Astrocyte of the spinal cord (primary cell): ENCODE data around the gene AADACL4.
"Not testable (repeated sequence)": the region's sequence is repeated elsewhere in the genome, so short reads cannot be mapped to it uniquely, and the experiment has no call there.

Experiments used
- DNase-seq: peaks from one replicate; pipeline ENCODE4 v3.0.0; 2011; ENCODE audit warnings: low read depth, low spot score
- H3K4me3 ChIP-seq: 2 replicates; pipeline ENCODE4 v1.5.1; 2011; ENCODE audit warnings: low read depth, mild to moderate bottlenecking, low read length, moderate library complexity
- in situ Hi-C: cut with HindIII; loops from 2 replicates; pipeline ENCODE4 v1.10.0; 2017; ENCODE audit warnings: low sequenced_read_pairs
- TF ChIP-seq, protein P1 (sequence below): IDR thresholded peaks from 2 replicates; pipeline ENCODE4 v1.5.1; 2012; ENCODE audit warnings: low read depth, mild to moderate bottlenecking, low read length, inconsistent platforms

AADACL4 gene

DNA sequence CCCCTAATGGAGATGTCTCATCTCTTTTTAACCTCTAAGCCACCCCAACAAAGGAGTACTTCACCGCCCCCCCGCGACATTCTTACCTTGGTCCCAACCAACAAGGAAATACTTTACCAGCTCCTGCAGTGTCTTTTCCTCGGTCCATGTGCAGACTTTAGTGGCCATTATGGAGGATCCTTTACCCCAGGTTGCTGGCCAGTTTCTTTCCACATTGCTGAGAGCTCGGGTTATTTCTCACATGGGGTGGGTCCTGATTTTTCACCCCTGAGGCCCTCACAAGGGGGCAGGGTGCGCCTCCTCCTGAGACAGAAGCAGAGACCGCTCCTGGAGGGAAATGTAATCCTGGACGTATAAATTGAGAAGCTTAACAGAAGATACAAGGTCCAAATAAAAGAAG is 69.0 kb downstream of the AADACL4 start:
- in situ Hi-C loops = no loop called here
- no peak overlapping the region for H3K4me3 ChIP-seq
- DNase-seq = no peak
- TF ChIP-seq, protein P1, sequence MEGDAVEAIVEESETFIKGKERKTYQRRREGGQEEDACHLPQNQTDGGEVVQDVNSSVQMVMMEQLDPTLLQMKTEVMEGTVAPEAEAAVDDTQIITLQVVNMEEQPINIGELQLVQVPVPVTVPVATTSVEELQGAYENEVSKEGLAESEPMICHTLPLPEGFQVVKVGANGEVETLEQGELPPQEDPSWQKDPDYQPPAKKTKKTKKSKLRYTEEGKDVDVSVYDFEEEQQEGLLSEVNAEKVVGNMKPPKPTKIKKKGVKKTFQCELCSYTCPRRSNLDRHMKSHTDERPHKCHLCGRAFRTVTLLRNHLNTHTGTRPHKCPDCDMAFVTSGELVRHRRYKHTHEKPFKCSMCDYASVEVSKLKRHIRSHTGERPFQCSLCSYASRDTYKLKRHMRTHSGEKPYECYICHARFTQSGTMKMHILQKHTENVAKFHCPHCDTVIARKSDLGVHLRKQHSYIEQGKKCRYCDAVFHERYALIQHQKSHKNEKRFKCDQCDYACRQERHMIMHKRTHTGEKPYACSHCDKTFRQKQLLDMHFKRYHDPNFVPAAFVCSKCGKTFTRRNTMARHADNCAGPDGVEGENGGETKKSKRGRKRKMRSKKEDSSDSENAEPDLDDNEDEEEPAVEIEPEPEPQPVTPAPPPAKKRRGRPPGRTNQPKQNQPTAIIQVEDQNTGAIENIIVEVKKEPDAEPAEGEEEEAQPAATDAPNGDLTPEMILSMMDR = no peak

DNA sequence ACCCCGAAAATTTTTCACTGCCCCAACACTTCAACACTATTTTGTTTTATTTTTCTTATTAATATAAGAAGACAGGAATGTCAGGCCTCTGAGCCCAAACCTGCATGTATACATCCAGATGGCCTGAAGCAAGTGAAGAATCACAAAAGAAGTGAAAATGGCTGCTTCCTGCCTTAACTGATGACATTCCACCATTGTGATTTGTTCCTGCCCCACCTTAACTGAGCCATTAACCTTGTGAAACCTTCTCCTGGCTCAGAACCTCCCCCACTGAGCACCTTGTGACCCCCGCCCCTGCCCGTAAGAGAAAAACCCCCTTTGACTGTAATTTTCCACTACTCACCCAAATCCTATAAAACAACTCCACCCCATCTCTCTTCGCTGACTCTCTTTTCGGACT is 69.8 kb downstream of the AADACL4 start:
- in situ Hi-C loops, H3K4me3 ChIP-seq, DNase-seq: not testable (repeated sequence)

DNA sequence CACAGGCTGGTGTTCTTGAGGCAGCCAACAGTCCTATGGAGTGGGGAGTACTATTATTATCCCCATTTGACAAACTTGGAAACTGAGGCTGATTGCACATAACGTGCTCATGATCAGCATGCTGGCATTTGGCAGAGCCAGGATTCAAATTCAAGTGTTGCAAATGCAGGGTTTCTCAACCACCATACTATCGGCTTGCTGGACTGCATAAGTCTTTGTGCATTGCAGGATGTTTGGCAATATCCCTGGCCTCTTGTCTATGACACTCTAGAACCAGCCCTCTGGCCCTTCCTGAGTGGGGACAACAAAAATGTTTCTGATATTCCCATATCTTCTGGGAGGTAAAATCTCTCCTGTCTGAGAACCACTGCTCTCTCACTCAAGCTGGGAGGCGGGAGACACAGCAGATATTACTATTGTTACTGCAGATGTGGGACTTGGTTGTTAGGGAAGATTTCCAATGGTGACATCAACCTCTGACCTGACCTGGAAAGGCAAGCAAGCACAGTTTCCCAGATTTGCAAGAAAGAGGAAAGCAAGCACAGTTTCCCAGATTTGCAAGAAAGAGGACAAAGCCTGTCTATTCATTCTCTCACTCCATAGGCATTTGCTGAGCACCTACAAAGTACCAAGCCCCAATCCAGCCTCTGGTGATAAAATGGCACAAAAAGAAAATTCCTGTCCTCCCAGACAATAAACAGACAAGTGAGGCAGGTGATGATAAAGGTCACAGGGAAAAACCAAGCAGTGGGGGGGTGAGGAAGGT is 71.0 kb downstream of the AADACL4 start:
- in situ Hi-C loops = no loop called here
- DNase-seq = no peak
- H3K4me3 ChIP-seq = no peak overlapping the region
- TF ChIP-seq, protein P1 = no peak

DNA sequence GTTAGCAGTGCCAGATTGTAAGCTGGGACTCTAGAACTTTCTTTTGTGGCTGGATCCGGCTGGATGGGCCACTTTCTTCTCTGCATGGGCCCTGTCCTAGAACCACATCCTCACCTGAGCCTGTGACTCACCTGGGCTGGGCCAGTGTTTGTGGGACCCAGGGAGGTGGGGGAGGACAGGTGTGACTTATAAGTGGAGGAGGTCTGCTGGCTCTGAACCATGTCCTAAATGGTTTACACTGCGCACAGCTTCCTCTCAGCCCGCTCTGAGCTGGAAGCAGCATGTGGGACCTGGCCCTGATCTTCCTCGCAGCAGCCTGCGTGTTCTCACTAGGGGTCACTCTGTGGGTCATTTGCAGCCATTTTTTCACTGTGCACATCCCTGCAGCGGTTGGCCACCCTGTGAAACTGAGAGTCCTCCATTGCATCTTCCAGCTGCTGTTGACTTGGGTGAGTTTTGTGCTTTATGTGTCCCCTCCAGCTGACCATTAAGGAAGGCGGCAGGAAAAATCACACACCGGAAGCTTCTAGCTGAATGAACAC is 72.1 kb downstream of the AADACL4 start, which contains the start of gene AADACL3:
TSS of gene AADACL3 (plus strand) at position 215 of the 542 bp plus-strand sequence. CDS start at position 282, 67 bp downstream.
- TF ChIP-seq, protein P1 = no peak
- in situ Hi-C loops = no loop called here
- DNase-seq = no peak
- H3K4me3 ChIP-seq = no peak within 1 kb of the TSS
